HEK293 (cell line): ENCODE data around the gene ENC1.

Experiments
- CTCF ChIA-PET: fragments of 350-600 bp; formaldehyde crosslinking; extraction: SDS; loops from one replicate; lab custom pipeline; 2021; ENCODE audit warnings: antibody characterized with exemption; lab: Yijun Ruan, JAX
- POLR2A ChIA-PET: fragments of 300-600 bp; formaldehyde crosslinking; extraction: SDS; loops from one replicate; lab custom pipeline; 2020; ENCODE audit warnings: antibody characterized with exemption, inconsistent platforms; lab: Yijun Ruan, JAX
- H3K27ac ChIP-seq: fragments of 200-500 bp; sonication (Bioruptor generic); 2 replicates; pipeline ENCODE4 v1.5.1; 2014; ENCODE audit warnings: low read depth, low read length, control low read depth, inconsistent platforms; ENCODE audit errors: extremely low read depth
- H3K36me3 ChIP-seq, 2 experiments: fragments of 200-500 bp in 1 of 2; sonication (Bioruptor generic) in 1 of 2; 1 replicate in 1 of 2; 2 replicates in 1 of 2; pipeline ENCODE4 v1.5.1; 2014 to 2017; ENCODE audit warnings: inconsistent platforms in 2 of 2, low read length in 2 of 2; ENCODE audit not compliant: control insufficient read depth in 2 of 2, insufficient read depth in 1 of 2
- H3K4me1 ChIP-seq: fragments of 200-500 bp; sonication (Bioruptor generic); 2 replicates; pipeline ENCODE4 v1.5.1; 2014; ENCODE audit warnings: mild to moderate bottlenecking, low read length, inconsistent platforms; ENCODE audit not compliant: control insufficient read depth, insufficient read depth
- H3K4me3 ChIP-seq: 2 replicates; pipeline ENCODE4 v1.5.1; 2011; ENCODE audit warnings: low read depth, mild to moderate bottlenecking, control low read depth, low read length, moderate library complexity
- H3K9me3 ChIP-seq: fragments of 200-500 bp; sonication (Bioruptor generic); 2 replicates; pipeline ENCODE4 v1.5.1; 2014; ENCODE audit warnings: low read depth, low read length, inconsistent platforms; ENCODE audit not compliant: control insufficient read depth, insufficient read depth
- FEZF1 ChIP-seq: fragments of 450-650 bp; formaldehyde crosslinking; IDR thresholded peaks from 2 replicates; pipeline ENCODE4 v1.5.1; 2016; ENCODE audit warnings: missing biosample characterization, missing genetic modification characterization
- GLIS2 ChIP-seq: fragments of 450-650 bp; formaldehyde crosslinking; IDR thresholded peaks from 2 replicates; pipeline ENCODE4 v1.5.1; 2016; ENCODE audit warnings: missing biosample characterization, missing genetic modification characterization
- INSM2 ChIP-seq: fragments of 450-650 bp; formaldehyde crosslinking; IDR thresholded peaks from 2 replicates; pipeline ENCODE4 v1.5.1; 2016; ENCODE audit warnings: missing biosample characterization, missing genetic modification characterization
- KLF9 ChIP-seq: fragments of 450-650 bp; formaldehyde crosslinking; IDR thresholded peaks from 2 replicates; pipeline ENCODE4 v1.5.1; 2016; ENCODE audit warnings: missing biosample characterization, missing genetic modification characterization, low read depth
- MEIS1 ChIP-seq: sonication (generic); formaldehyde crosslinking; IDR thresholded peaks from 2 replicates; pipeline ENCODE4 v1.8.1; 2022; ENCODE audit warnings: missing genetic modification reagents, mild to moderate bottlenecking, borderline replicate concordance
- MZF1 ChIP-seq: fragments of 450-650 bp; formaldehyde crosslinking; IDR thresholded peaks from 2 replicates; pipeline ENCODE4 v1.5.1; 2017; ENCODE audit warnings: missing biosample characterization, missing genetic modification characterization, borderline replicate concordance
- TCF7L2 ChIP-seq: IDR thresholded peaks from 2 replicates; pipeline ENCODE4 v1.6.1; 2011; ENCODE audit warnings: low read depth, mild to moderate bottlenecking, inconsistent platforms, low read length, moderate library complexity, borderline replicate concordance
- ZBTB8A ChIP-seq: fragments of 450-650 bp; formaldehyde crosslinking; IDR thresholded peaks from 2 replicates; pipeline ENCODE4 v1.5.1; 2016; ENCODE audit warnings: missing biosample characterization, missing genetic modification characterization
- ZNF10 ChIP-seq: fragments of 450-650 bp; formaldehyde crosslinking; IDR thresholded peaks from 2 replicates; pipeline ENCODE4 v1.5.1; 2017; ENCODE audit warnings: missing biosample characterization, missing genetic modification characterization
- ZNF112 ChIP-seq: fragments of 450-650 bp; formaldehyde crosslinking; IDR thresholded peaks from 2 replicates; pipeline ENCODE4 v1.5.0; 2017; ENCODE audit warnings: missing biosample characterization, missing genetic modification characterization
- ZNF155 ChIP-seq: fragments of 450-650 bp; formaldehyde crosslinking; IDR thresholded peaks from 2 replicates; pipeline ENCODE4 v1.5.1; 2016; ENCODE audit warnings: missing biosample characterization, missing genetic modification characterization
- ZNF174 ChIP-seq: fragments of 450-650 bp; formaldehyde crosslinking; IDR thresholded peaks from 2 replicates; pipeline ENCODE4 v1.5.0; 2017; ENCODE audit warnings: missing biosample characterization, mild to moderate bottlenecking, missing genetic modification characterization
- ZNF548 ChIP-seq: fragments of 450-650 bp; formaldehyde crosslinking; IDR thresholded peaks from 2 replicates; pipeline ENCODE4 v1.5.1; 2016; ENCODE audit warnings: missing biosample characterization, missing genetic modification characterization
- ZNF560 ChIP-seq: fragments of 450-650 bp; formaldehyde crosslinking; IDR thresholded peaks from 2 replicates; pipeline ENCODE4 v1.5.1; 2017; ENCODE audit warnings: missing biosample characterization, missing genetic modification characterization, borderline replicate concordance
- ZNF561 ChIP-seq: fragments of 450-650 bp; IDR thresholded peaks from 2 replicates; pipeline ENCODE4 v1.5.1; 2018; ENCODE audit warnings: missing biosample characterization, missing genetic modification characterization, borderline replicate concordance
- ZNF610 ChIP-seq: fragments of 450-650 bp; formaldehyde crosslinking; IDR thresholded peaks from 2 replicates; pipeline ENCODE4 v1.5.1; 2016; ENCODE audit warnings: missing biosample characterization, missing genetic modification characterization, borderline replicate concordance
- ZNF629 ChIP-seq: fragments of 450-650 bp; formaldehyde crosslinking; IDR thresholded peaks from 2 replicates; pipeline ENCODE4 v1.5.1; 2017; ENCODE audit warnings: missing biosample characterization, missing genetic modification characterization
- ZNF785 ChIP-seq: fragments of 450-650 bp; formaldehyde crosslinking; IDR thresholded peaks from 2 replicates; pipeline ENCODE4 v1.5.1; 2016; ENCODE audit warnings: missing biosample characterization, missing genetic modification characterization
- ZNF792 ChIP-seq: fragments of 450-650 bp; formaldehyde crosslinking; IDR thresholded peaks from 2 replicates; pipeline ENCODE4 v1.5.1; 2016; ENCODE audit warnings: missing biosample characterization, missing genetic modification characterization
- ZSCAN4 ChIP-seq: fragments of 450-650 bp; formaldehyde crosslinking; IDR thresholded peaks from 2 replicates; pipeline ENCODE4 v1.5.1; 2017; ENCODE audit warnings: missing biosample characterization, missing genetic modification characterization
- TF ChIP-seq, protein P1 (sequence below): fragments of 450-650 bp; formaldehyde crosslinking; IDR thresholded peaks from 2 replicates; pipeline ENCODE4 v1.5.1; 2016; ENCODE audit warnings: missing biosample characterization, missing genetic modification characterization, low read depth
- TF ChIP-seq, protein P2 (sequence below): IDR thresholded peaks from 2 replicates; pipeline ENCODE4 v1.6.1; 2011; ENCODE audit warnings: mild to moderate bottlenecking, low read depth, low read length, borderline replicate concordance
- TF ChIP-seq, protein P3 (sequence below): fragments of 450-650 bp; formaldehyde crosslinking; IDR thresholded peaks from 2 replicates; pipeline ENCODE4 v1.5.1; 2016; ENCODE audit warnings: missing biosample characterization, missing genetic modification characterization

ENC1 gene

DNA sequence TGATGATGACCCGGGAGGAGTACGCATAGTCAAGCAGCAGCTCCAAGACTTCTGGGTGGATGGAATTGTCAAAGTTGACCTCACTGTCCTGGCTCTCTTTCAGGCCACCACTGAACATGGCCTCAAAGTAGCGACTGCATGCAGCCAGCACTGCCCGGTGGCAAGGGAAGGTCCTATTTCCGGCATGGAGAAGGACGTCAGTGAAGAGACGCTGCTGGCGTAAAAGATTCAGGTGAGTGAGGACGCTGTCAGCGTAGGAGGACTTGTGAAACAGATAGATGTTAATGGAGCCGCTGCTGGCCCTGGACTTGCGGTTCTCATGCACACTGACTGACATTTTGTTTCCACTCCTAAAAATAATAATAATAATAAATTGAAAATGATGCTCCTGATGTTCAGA lies 4.4 kb downstream of the ENC1 start:
- H3K4me3 ChIP-seq = no peak overlapping the region
- H3K27ac ChIP-seq = no peak overlapping the region
- POLR2A ChIA-PET = no interaction called here
- no peak for TF ChIP-seq GLIS2 (tag by site-specific recombination)
- TF ChIP-seq ZNF10 = no peak
- TF ChIP-seq ZNF629 (tag by site-specific recombination) = no peak
- no peak for TF ChIP-seq ZNF561
- no peak for TF ChIP-seq MEIS1 (CRISPR knock-in tag)
- peaks cover 4 to 26% of the 10 kb centered on the region in 2 experiments for H3K36me3 ChIP-seq
- CTCF ChIA-PET = interaction anchor here (2.0 kb wide), 1 partner anchor 243 kb away, joined by 7 read pairs; no protein-coding TSS in a partner anchor
- peaks cover 32% of the 10 kb centered on the region for H3K4me1 ChIP-seq
- no peaks in the 10 kb centered on the region for H3K9me3 ChIP-seq

DNA sequence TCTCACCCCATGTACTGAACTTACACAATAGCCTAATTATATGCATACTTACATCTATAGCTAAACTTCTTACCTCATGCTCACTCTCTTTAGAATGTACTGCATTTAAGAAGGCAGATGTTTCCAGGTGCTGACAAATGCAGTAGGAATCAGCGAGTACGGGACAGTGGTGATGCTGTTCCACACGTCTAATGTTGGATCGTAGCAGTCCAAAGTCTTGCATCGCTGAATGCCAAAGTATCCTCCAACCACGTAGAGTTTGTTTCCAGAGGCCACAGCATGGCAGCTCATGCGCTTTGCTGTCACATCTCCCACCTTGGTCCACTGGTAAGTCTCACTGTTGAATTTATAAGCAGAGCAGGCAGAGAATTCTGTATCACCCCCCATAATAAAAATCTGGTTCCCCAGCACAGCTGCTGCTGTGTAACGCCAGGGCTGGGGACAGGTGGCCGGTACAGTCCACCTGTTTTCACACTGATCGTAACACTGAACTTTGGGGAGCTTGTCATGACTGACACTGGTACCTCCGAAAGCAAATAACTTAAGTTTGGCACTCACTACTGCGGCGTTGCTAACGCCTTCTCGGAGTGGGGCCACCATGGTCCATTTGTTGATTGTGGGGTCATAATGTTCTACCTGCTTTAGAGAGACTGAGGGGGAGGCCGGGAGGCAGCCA lies 5.8 kb downstream of the ENC1 start:
- Histone ChIP-seq H3K36me3 (peaks cover 4 to 36% of the 10 kb centered on the region in 2 experiments), H3K4me1 (peaks cover 42% of the 10 kb centered on the region), H3K27ac (no peak overlapping the region), H3K9me3 (no peaks in the 10 kb centered on the region), H3K4me3 (no peak overlapping the region)
- ChIA-PET CTCF (interaction anchor here (0.9 kb wide), 1 partner anchor 97 kb away, joined by 3 read pairs; no protein-coding TSS in a partner anchor), POLR2A (interaction anchor here (1.3 kb wide), 1 partner anchor 91 kb away, joined by 3 read pairs; no protein-coding TSS in a partner anchor)
- no peak for TF ChIP-seq ZNF174 (tag by site-specific recombination)
- TF ChIP-seq ZNF155 = no peak
- no peak for TF ChIP-seq KLF9
- TF ChIP-seq, protein P1, sequence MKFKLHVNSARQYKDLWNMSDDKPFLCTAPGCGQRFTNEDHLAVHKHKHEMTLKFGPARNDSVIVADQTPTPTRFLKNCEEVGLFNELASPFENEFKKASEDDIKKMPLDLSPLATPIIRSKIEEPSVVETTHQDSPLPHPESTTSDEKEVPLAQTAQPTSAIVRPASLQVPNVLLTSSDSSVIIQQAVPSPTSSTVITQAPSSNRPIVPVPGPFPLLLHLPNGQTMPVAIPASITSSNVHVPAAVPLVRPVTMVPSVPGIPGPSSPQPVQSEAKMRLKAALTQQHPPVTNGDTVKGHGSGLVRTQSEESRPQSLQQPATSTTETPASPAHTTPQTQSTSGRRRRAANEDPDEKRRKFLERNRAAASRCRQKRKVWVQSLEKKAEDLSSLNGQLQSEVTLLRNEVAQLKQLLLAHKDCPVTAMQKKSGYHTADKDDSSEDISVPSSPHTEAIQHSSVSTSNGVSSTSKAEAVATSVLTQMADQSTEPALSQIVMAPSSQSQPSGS (tag by site-specific recombination) = no peak
- no peak for TF ChIP-seq ZBTB8A (tag by site-specific recombination)
- TF ChIP-seq, protein P2, sequence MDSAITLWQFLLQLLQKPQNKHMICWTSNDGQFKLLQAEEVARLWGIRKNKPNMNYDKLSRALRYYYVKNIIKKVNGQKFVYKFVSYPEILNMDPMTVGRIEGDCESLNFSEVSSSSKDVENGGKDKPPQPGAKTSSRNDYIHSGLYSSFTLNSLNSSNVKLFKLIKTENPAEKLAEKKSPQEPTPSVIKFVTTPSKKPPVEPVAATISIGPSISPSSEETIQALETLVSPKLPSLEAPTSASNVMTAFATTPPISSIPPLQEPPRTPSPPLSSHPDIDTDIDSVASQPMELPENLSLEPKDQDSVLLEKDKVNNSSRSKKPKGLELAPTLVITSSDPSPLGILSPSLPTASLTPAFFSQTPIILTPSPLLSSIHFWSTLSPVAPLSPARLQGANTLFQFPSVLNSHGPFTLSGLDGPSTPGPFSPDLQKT = no peak
- no peak for TF ChIP-seq ZNF10
- no peak for TF ChIP-seq ZSCAN4 (tag by site-specific recombination)
- no peak for TF ChIP-seq ZNF792 (tag by site-specific recombination)
- TF ChIP-seq, protein P3, sequence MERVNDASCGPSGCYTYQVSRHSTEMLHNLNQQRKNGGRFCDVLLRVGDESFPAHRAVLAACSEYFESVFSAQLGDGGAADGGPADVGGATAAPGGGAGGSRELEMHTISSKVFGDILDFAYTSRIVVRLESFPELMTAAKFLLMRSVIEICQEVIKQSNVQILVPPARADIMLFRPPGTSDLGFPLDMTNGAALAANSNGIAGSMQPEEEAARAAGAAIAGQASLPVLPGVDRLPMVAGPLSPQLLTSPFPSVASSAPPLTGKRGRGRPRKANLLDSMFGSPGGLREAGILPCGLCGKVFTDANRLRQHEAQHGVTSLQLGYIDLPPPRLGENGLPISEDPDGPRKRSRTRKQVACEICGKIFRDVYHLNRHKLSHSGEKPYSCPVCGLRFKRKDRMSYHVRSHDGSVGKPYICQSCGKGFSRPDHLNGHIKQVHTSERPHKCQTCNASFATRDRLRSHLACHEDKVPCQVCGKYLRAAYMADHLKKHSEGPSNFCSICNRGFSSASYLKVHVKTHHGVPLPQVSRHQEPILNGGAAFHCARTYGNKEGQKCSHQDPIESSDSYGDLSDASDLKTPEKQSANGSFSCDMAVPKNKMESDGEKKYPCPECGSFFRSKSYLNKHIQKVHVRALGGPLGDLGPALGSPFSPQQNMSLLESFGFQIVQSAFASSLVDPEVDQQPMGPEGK (tag by site-specific recombination) = no peak
- TF ChIP-seq MZF1 (tag by site-specific recombination) = no peak
- TF ChIP-seq ZNF112 = no peak
- no peak for TF ChIP-seq INSM2 (tag by site-specific recombination)
- no peak for TF ChIP-seq ZNF548 (tag by site-specific recombination)
- no peak for TF ChIP-seq TCF7L2
- TF ChIP-seq ZNF610 (tag by site-specific recombination) = no peak
- TF ChIP-seq FEZF1 = no peak
- TF ChIP-seq ZNF560 (tag by site-specific recombination) = no peak
- TF ChIP-seq ZNF785 (tag by site-specific recombination) = no peak
